Brain microvascular endothelial cell (primary cell): Measurements from ENCODE around the gene NEK10.
"Not testable (repeated sequence)": the region's sequence is repeated elsewhere in the genome, so short reads cannot be mapped to it uniquely, and the experiment has no call there.

Experiments
- DNase-seq: peaks from one replicate; pipeline ENCODE4 v3.0.0-alpha.2; 2020
- H3K27ac ChIP-seq: fragments of 250-450 bp; sonication (Bioruptor Pico); 2 replicates; pipeline ENCODE4 v1.5.1; 2020; ENCODE audit warnings: mild to moderate bottlenecking, moderate library complexity
- H3K27me3 ChIP-seq: fragments of 250-450 bp; sonication (Bioruptor Pico); replicated peaks from 2 replicates; pipeline ENCODE4 v1.5.1; 2020; ENCODE audit warnings: mild to moderate bottlenecking
- H3K36me3 ChIP-seq: fragments of 250-450 bp; sonication (Bioruptor Pico); replicated peaks from 2 replicates; pipeline ENCODE4 v1.5.1; 2020; ENCODE audit warnings: mild to moderate bottlenecking
- H3K4me3 ChIP-seq: 2 replicates; pipeline ENCODE4 v1.5.1; 2011; ENCODE audit warnings: low read depth, mild to moderate bottlenecking, control low read depth, low read length, moderate library complexity
- in situ Hi-C: cut with HindIII; loops from 2 replicates; pipeline ENCODE4 v1.10.0; 2017; ENCODE audit warnings: low sequenced_read_pairs, low pct_ligation_motif_present
- TF ChIP-seq, protein P1 (sequence below): IDR thresholded peaks from 2 replicates; pipeline ENCODE4 v1.5.1; 2011; ENCODE audit warnings: low read depth, mild to moderate bottlenecking, moderate library complexity, low read length, control low read depth, inconsistent platforms; ENCODE audit errors: missing control alignments

Gene NEK10

DNA sequence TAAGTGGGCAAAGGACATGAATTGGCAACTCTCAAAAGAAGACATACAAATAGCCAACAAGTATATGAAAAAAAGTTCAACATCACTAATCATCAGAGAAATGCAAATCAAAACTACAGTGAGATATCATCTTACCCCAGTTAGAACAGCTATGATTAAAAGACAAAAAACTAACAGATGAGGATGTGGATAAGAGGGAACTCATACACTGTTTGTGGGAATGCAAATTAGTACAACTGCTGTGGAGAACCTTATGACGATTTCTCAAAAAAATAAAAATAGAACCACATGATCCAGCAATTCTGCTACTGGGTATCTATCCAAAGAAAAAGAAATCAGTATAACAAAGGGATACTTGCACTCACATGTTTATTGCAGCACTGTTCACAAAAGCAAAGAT lies 28.6 kb downstream of the NEK10 start:
- TF ChIP-seq, protein P1, sequence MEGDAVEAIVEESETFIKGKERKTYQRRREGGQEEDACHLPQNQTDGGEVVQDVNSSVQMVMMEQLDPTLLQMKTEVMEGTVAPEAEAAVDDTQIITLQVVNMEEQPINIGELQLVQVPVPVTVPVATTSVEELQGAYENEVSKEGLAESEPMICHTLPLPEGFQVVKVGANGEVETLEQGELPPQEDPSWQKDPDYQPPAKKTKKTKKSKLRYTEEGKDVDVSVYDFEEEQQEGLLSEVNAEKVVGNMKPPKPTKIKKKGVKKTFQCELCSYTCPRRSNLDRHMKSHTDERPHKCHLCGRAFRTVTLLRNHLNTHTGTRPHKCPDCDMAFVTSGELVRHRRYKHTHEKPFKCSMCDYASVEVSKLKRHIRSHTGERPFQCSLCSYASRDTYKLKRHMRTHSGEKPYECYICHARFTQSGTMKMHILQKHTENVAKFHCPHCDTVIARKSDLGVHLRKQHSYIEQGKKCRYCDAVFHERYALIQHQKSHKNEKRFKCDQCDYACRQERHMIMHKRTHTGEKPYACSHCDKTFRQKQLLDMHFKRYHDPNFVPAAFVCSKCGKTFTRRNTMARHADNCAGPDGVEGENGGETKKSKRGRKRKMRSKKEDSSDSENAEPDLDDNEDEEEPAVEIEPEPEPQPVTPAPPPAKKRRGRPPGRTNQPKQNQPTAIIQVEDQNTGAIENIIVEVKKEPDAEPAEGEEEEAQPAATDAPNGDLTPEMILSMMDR = no peak
- Histone ChIP-seq H3K27ac (no peak overlapping the region), H3K4me3 (no peak overlapping the region), H3K27me3 (no peaks in the 10 kb centered on the region), H3K36me3 (no peaks in the 10 kb centered on the region)
- DNase-seq = no peak
- in situ Hi-C loops = no loop called here

DNA sequence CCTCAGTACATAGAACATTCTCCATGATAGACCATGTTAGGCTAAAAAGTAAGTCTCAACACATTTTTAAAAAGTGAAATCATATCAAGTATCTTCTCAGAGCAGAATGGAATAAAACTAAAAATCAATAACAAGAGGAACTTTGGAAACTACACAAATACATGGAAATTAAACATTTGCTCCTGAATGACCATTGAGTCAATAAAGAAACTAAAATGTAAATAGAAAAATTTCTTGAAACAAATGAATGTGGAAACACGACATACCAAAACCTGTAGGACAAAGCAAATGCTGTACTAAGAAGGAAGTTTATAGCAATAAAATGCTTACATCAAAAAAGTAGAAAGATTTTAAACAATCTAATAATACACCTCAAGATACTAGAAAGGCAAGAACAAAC lies 33.6 kb downstream of the NEK10 start:
- H3K36me3 ChIP-seq = no peaks in the 10 kb centered on the region
- no peak for DNase-seq
- H3K4me3 ChIP-seq = no peak overlapping the region
- no peak overlapping the region for H3K27ac ChIP-seq
- in situ Hi-C loops = no loop called here
- TF ChIP-seq, protein P1 = no peak
- H3K27me3 ChIP-seq = no peaks in the 10 kb centered on the region

DNA sequence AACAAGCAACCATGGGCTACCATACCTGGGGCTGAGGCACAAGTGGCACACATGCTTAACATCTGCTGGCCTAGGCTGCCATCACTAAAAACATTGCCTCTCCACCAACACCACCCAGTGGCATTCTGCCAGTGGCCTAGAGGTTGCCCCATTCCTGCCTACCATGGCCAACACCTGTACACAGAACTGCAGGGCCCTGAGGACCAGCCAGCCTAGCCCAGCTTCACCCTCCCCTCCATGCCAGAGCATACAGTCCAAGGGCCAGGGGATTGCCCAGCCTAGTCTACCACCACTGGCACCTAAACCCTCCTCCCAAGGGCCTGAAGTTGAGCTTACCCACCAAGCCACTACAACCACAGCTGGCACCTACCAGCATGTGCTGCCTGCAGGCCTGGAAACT lies 35.3 kb downstream of the NEK10 start:
- TF ChIP-seq, protein P1 = no peak
- no peaks in the 10 kb centered on the region for H3K36me3 ChIP-seq
- H3K4me3 ChIP-seq = no peak overlapping the region
- no peaks in the 10 kb centered on the region for H3K27me3 ChIP-seq
- H3K27ac ChIP-seq = no peak overlapping the region
- in situ Hi-C loops = no loop called here
- DNase-seq = no peak

DNA sequence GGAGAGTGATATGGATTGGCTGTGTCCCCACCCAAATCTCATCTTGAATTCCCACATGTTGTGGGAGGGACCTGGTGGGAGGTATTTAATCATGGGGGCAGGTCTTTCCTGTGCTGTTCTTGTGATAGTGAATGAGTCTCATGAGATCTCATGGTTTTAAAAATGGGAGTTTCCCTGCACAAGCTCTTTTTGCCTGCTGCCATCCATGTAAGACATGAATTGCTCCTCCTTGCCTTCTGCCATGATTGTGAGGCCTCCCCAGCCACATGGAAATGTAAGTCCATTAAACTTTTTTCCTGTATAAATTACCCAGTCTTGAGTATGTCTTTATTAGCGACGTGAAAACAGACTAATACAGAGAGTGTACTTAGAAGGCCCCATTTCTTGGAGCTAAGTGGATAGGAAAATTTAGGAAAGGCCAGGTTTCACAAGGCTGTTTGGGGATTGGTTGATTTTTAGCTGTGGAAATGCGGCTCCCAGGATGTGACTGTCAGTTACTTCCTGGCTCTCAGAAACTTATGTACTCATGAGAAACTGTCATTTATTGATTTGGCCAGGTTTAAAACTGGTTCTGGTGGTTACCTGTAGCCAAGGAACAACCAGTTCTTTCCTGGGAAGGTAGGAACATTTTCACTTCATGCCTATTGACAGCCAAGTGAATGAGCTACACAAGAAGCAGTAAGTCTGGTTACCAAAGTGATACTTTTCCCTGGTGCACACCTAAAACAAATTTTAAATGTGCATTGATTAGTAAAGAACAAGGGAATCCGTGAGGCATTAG lies 40.0 kb downstream of the NEK10 start:
- DNase-seq, H3K27ac ChIP-seq, H3K27me3 ChIP-seq, H3K4me3 ChIP-seq, in situ Hi-C loops, H3K36me3 ChIP-seq: not testable (repeated sequence)

DNA sequence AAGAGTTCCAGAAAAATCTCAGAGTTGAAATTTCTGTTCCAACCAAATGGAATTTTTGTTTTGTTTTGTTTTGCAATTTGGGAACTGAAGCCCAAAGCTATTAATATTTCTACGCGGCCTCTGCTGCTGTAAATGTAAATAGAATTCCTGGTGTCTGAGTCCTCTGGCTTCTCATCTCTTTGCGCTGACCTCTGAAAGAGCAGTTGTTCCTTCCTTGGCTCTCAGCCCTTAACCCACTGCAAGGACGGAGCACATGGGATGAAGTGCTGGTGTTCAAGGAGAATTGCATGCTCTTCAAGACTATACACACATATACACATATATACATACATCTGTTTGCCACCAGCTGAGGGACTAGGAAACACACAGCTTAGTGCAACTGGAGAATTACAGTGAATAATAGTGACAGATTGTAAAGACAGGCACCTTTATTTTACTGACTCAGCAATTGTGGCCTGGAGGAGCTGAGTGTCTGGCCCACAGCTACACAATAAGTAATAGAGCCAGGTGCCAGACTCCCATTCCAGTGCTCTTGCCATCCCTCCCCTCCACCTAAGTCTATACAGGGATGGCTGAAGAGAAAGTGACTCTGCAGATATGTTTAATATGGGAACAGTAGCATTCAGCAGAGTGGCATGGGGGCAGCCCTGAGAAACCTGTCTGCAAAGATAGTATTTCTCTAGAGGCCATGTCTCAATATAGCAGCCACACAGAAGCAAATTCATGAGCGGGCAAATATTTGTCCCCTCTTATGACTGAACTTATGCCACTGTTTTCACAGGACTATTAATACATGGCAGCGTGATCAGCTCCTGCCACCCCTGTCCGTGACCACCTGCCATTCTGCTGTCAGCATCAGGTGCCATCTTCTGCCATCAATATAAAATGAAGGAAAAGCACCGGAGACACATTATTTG lies 42.3 kb downstream of the NEK10 start:
- Histone ChIP-seq H3K27me3 (no peaks in the 10 kb centered on the region), H3K4me3 (no peak overlapping the region), H3K36me3 (no peaks in the 10 kb centered on the region), H3K27ac (peak overlapping the region; percentile 71)
- in situ Hi-C loops = no loop called here
- peak; percentile 87 for DNase-seq
- TF ChIP-seq, protein P1 = no peak

DNA sequence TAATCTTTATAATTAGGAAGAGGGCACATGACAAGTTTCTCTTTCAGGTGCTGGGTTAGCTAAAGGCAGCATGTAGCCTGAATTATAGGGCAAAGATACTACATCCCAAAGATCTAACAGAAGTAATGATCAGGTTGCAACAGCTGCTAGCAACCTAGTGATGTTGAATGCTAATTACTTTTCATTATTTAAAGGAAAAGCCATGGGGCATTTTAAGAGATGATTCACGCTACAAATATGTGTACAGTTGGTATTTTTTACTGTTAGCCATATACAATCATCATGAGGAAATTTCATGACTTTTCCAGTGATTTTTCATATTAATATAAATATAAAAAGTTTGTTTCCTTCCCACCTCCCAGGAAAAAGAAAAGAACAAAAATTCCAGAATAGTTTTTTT lies 43.0 kb downstream of the NEK10 start:
- H3K27me3 ChIP-seq = no peaks in the 10 kb centered on the region
- peak overlapping the region; percentile 71 for H3K27ac ChIP-seq
- H3K4me3 ChIP-seq = no peak overlapping the region
- TF ChIP-seq, protein P1 = no peak
- no peak for DNase-seq
- in situ Hi-C loops = no loop called here
- H3K36me3 ChIP-seq = no peaks in the 10 kb centered on the region
